ENCODE measurements around the gene ZNF282.

DNA sequence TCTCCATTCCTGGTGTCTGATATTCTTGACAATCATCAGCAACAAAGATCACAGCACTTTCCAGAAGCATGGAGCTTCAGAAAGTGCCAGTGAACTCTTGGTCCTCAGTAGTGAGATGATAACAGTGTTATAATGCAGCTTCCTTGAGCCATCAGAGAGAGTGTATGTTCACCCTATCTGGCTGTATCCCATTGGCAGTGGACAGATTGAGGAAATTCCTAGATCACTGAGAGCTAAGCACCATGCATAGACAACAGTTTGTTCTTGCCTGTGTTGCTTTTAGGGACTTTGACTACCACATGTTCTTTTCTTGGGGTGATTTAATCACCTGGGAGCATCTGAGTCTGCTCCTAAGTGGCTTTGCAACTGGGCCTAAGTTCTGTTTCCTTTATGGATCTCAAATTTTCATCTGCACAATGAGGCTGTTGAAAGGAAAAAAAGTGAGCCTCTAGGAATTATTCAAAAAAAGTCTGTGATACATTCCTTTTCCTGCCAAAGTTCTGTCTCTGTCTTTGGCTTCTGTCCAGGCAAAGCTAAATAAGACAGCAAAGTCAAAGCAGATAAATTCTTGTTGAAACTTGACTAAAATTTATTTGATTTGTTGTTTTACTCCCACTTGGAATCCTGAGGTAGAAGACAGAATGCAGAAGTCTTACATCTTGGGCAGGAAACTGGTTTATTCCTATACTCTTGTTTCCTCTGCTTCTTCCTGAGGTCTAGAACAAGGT, 14.5 kb upstream of the ZNF282 start:
- no peak for TF ChIP-seq CTCF (conservative IDR thresholded peaks at IDR 0.05)
- no peak for TF ChIP-seq ZFX (IDR thresholded peaks at IDR 0.05)
